T-cell (primary cell): ENCODE measurements around the gene OR52W1. TPM values are rescaled to one million over a fixed set of nuclear protein-coding genes. Genes with fewer than 3 reads are reported as not detected.

Source experiments
- total RNA-seq, 35 experiments: library from RNA in 6 of 35; stranded (reverse) in 6 of 35; fragments of 120-200 nt in 1 of 35; gene quantifications; one replicate each; pipeline versions ENCODE4 v1.2.1 to v1.2.4 and lab custom pipeline; 2013 to 2026

OR52W1 gene
- total RNA-seq, 5 donors from 2014 or later (not counting 1 experiment from before 2014, with no cell fraction given) = not detected

Other genes starting within 250 kb of the OR52W1 start
- not detected for gene OR56A5, start 230.7 kb upstream of the OR52W1 start, total RNA-seq
- under 1 TPM in 1 of 5 donors, not detected in 4; 0.32 TPM for gene OR52L1, start 212.2 kb upstream of the OR52W1 start, total RNA-seq
- gene OR56A4, start 192.3 kb upstream of the OR52W1 start, total RNA-seq = under 1 TPM in 2 of 5 donors, not detected in 3; 0.07 to 0.09 TPM
- under 1 TPM in 1 of 5 donors, not detected in 4; 0.23 TPM for gene OR56A1, start 168.5 kb upstream of the OR52W1 start, total RNA-seq
- not detected for gene OR56B4, start 91.5 kb upstream of the OR52W1 start, total RNA-seq
- not detected for gene OR52B2, start 28.9 kb upstream of the OR52W1 start, total RNA-seq
- not detected for gene C11orf42, start 6.3 kb downstream of the OR52W1 start, total RNA-seq
- 10 to 100 TPM; 28.9 to 49.7 (median 45.4) TPM for gene FHIP1B, start 35.4 kb downstream of the OR52W1 start, total RNA-seq
- under 1 TPM; 0.20 to 0.88 (median 0.44) TPM for gene CNGA4, start 39.9 kb downstream of the OR52W1 start, total RNA-seq
- gene CCKBR, start 60.6 kb downstream of the OR52W1 start, total RNA-seq = not detected
- gene CAVIN3, start 121.3 kb downstream of the OR52W1 start, total RNA-seq = under 1 TPM in 2 of 5 donors, not detected in 3; 0.23 to 0.43 TPM
- 10 to 100 TPM; 33.5 to 58.3 (median 38.3) TPM for gene SMPD1, start 191.2 kb downstream of the OR52W1 start, total RNA-seq
- 100 to 1,000 TPM in 3 of 5 donors, 10 to 100 TPM in 2; 71.3 to 152 (median 106) TPM for gene APBB1, start 219.9 kb downstream of the OR52W1 start, total RNA-seq
- gene HPX, start 241.8 kb downstream of the OR52W1 start, total RNA-seq = 1 to 10 TPM; 1.2 to 5.5 (median 2.5) TPM